ENCODE data around the gene CARNS1. TPM values are rescaled to one million over a fixed set of nuclear protein-coding genes. Genes with fewer than 3 reads are reported as not detected.

The CARNS1 gene
- total RNA-seq, 2 experiments from 2014 or later: 9.9 to 10.0 TPM

DNA sequence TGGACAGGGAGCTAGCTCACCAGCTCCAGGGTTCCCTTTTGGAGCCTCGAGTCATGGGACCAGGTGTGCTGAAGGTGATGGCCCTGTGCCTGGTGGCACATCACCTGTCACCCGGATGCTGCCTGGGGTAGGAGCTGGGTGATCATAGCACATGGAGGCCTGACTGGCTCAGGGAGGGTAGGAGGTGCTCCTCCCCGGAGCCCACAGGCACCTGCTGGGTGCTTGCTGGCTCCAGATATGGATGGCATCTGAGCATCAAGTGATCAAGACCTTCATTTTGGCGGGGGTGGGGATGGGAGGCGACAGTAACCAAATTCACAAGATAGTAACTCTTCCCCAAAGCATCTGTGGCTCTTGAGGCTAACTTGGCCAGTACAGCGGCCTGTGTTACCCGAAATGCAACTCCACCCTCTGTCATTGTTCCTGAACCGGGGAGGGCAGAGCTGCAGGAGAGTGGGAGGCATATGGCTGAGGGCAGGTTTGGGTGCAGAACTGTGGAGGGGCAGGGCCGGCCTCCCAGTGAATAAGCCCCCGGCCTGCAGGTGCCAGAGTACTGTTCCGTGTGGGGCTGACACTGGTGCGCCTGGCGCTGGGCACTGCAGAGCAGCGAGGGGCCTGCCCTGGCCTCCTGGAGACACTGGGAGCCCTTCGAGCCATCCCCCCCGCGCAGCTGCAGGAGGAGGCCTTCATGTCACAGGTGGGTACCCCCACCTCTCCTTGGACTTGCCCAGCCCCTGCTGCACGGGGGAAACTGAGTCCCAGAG, 6.9 kb upstream of the CARNS1 start:
- H3K27ac Mint-ChIP-seq: peak overlapping the region; percentile 98
- ATAC-seq (ENCODE audit: poor library complexity) (peak; percentile 19), DNase-seq (peak in 4 of 14 experiments; percentile 37 to 60 (median 54))
- peaks cover 94% of the 10 kb centered on the region for H3K4me1 Mint-ChIP-seq (ENCODE audit: low read depth)
- Histone ChIP-seq H3K36me3 (ENCODE audit: insufficient read depth, low read length) (peaks cover 48% of the 10 kb centered on the region), H3K4me1 (ENCODE audit: insufficient read depth, low read length) (peaks cover 92% of the 10 kb centered on the region), H3K27me3 (ENCODE audit: control insufficient read depth in 1 of 2, insufficient read depth in 2 of 2, low read length in 2 of 2) (no peaks in the 10 kb centered on the region), H3K4me3 (ENCODE audit: low read length) (peak overlapping the region; percentile 100), H3K9me3 (ENCODE audit: control insufficient read depth in 1 of 2, insufficient read depth in 1 of 2, low read length in 2 of 2) (no peaks in the 10 kb centered on the region), H3K27ac (ENCODE audit: low read depth in 1 of 2, low read length in 2 of 2) (peak overlapping the region; percentile 65 to 84)
- H3K9me3 Mint-ChIP-seq: no peaks in the 10 kb centered on the region
- peak overlapping the region; percentile 88 for H3K4me3 Mint-ChIP-seq
- intact Hi-C loops (cut with DNase I, micrococcal nuclease): loop anchor here in 1 of 2 experiments (2.0 kb wide), 1 partner anchor 28 kb away; the partner anchor contains the start of gene PTPRCAP
- CTCF ChIA-PET: interaction anchor here (1.2 to 1.9 kb wide), 4 partner anchors 9 to 64 kb away, joined by 3 to 6 read pairs (median 4); partner anchors contain the start of genes PTPRCAP and RAD9A
- H3K36me3 Mint-ChIP-seq (ENCODE audit: low read depth): peaks cover 51% of the 10 kb centered on the region
- TF ChIP-seq, protein P1, sequence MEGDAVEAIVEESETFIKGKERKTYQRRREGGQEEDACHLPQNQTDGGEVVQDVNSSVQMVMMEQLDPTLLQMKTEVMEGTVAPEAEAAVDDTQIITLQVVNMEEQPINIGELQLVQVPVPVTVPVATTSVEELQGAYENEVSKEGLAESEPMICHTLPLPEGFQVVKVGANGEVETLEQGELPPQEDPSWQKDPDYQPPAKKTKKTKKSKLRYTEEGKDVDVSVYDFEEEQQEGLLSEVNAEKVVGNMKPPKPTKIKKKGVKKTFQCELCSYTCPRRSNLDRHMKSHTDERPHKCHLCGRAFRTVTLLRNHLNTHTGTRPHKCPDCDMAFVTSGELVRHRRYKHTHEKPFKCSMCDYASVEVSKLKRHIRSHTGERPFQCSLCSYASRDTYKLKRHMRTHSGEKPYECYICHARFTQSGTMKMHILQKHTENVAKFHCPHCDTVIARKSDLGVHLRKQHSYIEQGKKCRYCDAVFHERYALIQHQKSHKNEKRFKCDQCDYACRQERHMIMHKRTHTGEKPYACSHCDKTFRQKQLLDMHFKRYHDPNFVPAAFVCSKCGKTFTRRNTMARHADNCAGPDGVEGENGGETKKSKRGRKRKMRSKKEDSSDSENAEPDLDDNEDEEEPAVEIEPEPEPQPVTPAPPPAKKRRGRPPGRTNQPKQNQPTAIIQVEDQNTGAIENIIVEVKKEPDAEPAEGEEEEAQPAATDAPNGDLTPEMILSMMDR (IDR thresholded peaks at IDR 0.05): no peak
- no peaks in the 10 kb centered on the region for H3K27me3 Mint-ChIP-seq
- POLR2A ChIA-PET: interaction anchor here (0.6 to 3.5 kb wide), 23 partner anchors 8 to 180 kb away, joined by 3 to 136 read pairs (median 8); partner anchors contain the start of genes AIP, CORO1B, PITPNM1 and POLD4

DNA sequence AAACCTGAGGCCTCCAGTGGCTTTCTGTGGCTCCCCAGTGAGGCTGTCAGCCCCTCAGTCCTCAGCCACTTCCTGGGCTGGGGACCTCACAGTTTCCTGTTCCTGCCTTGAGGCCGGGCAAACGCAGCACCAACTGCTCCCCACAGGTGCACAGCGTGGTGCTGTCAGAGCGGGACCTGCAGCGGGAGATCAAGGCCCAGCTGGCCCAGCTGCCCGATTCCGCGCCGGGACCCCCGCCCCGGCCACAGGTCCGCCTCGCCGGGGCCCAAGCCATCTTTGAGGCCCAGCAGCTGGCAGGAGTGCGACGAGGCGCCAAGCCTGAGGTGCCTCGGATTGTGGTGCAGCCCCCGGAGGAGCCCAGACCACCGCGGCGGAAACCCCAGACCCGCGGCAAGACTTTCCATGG, 6.2 kb upstream of the CARNS1 start:
- Histone ChIP-seq H3K9me3 (ENCODE audit: control insufficient read depth in 1 of 2, insufficient read depth in 1 of 2, low read length in 2 of 2) (no peaks in the 10 kb centered on the region), H3K36me3 (ENCODE audit: insufficient read depth, low read length) (peaks cover 48% of the 10 kb centered on the region), H3K27ac (ENCODE audit: low read depth in 1 of 2, low read length in 2 of 2) (peak overlapping the region; percentile 75 to 84), H3K4me3 (ENCODE audit: low read length) (peak overlapping the region; percentile 100), H3K4me1 (ENCODE audit: insufficient read depth, low read length) (peaks cover 98% of the 10 kb centered on the region), H3K27me3 (ENCODE audit: control insufficient read depth in 1 of 2, insufficient read depth in 2 of 2, low read length in 2 of 2) (no peaks in the 10 kb centered on the region)
- DNase-seq (peak in 13 of 14 experiments; percentile 45 to 92 (median 76)), ATAC-seq (ENCODE audit: poor library complexity) (peak; percentile 62)
- no peaks in the 10 kb centered on the region for H3K27me3 Mint-ChIP-seq
- intact Hi-C loops (cut with DNase I, micrococcal nuclease): loop anchor here in 1 of 2 experiments (2.0 kb wide), 1 partner anchor 28 kb away; the partner anchor contains the start of gene PTPRCAP
- no peaks in the 10 kb centered on the region for H3K9me3 Mint-ChIP-seq
- TF ChIP-seq, protein P1 (IDR thresholded peaks at IDR 0.05): no peak
- H3K4me3 Mint-ChIP-seq: peak overlapping the region; percentile 88
- H3K4me1 Mint-ChIP-seq (ENCODE audit: low read depth): peaks cover 91% of the 10 kb centered on the region
- POLR2A ChIA-PET: interaction anchor here (0.7 to 3.5 kb wide), 19 partner anchors 9 to 138 kb away, joined by 3 to 136 read pairs (median 13); partner anchors contain the start of genes AIP, CORO1B, POLD4 and PTPRCAP
- H3K27ac Mint-ChIP-seq: peak overlapping the region; percentile 98
- CTCF ChIA-PET: interaction anchor here (1.2 to 1.3 kb wide), 2 partner anchors 8 to 29 kb away, joined by 3 to 6 read pairs; partner anchors contain the start of gene PTPRCAP
- H3K36me3 Mint-ChIP-seq (ENCODE audit: low read depth): peaks cover 46% of the 10 kb centered on the region

DNA sequence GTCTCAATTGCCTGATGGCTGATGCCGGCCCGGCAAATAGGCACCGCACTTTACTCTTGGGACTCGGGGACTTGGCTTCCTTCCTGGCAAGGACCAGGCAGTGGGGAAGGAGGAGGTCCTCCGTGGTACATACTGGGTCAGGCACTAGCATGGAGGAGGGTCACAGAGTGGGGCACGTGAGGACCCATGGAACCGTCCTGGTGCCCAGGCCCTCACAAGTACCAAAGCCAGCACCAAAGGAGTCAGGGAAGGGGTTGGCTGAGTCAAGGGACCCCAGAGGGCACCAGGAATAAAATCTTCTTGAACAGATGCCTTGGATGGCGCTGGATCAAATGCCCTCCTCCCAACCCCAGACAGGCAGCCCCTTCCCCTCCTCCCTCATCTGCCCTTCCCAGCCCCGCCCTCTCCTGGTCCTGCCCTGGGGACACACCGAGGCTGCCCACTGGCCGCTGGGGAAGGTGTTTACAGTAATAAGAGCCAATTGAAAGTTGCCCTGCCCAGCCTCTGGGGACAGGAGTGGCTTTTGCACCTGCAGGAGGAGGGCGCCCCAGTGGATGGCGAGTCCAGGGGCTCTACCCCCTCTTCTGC, 5.6 kb upstream of the CARNS1 start:
- ChIA-PET POLR2A (interaction anchor here (0.9 to 3.5 kb wide), 14 partner anchors 10 to 138 kb away, joined by 3 to 136 read pairs (median 14); partner anchors contain the start of genes AIP, CORO1B, POLD4 and PTPRCAP), CTCF (interaction anchor here (1.2 kb wide), 1 partner anchor 28 kb away, joined by 6 read pairs; the partner anchor contains the start of gene PTPRCAP)
- Histone ChIP-seq H3K9me3 (ENCODE audit: control insufficient read depth in 1 of 2, insufficient read depth in 1 of 2, low read length in 2 of 2) (no peaks in the 10 kb centered on the region), H3K4me1 (ENCODE audit: insufficient read depth, low read length) (peaks cover 100% of the 10 kb centered on the region), H3K27ac (ENCODE audit: low read depth in 1 of 2, low read length in 2 of 2) (peak overlapping the region; percentile 75 to 84), H3K27me3 (ENCODE audit: control insufficient read depth in 1 of 2, insufficient read depth in 2 of 2, low read length in 2 of 2) (no peaks in the 10 kb centered on the region), H3K4me3 (ENCODE audit: low read length) (peak overlapping the region; percentile 100), H3K36me3 (ENCODE audit: insufficient read depth, low read length) (peaks cover 48% of the 10 kb centered on the region)
- Mint-ChIP-seq H3K27ac (peak overlapping the region; percentile 98), H3K4me1 (ENCODE audit: low read depth) (peaks cover 86% of the 10 kb centered on the region), H3K4me3 (peak overlapping the region; percentile 86), H3K9me3 (no peaks in the 10 kb centered on the region), H3K36me3 (ENCODE audit: low read depth) (peaks cover 40% of the 10 kb centered on the region), H3K27me3 (no peaks in the 10 kb centered on the region)
- DNase-seq: peak in 1 of 14 experiments; percentile 42
- ATAC-seq (ENCODE audit: poor library complexity): no peak
- TF ChIP-seq, protein P1 (IDR thresholded peaks at IDR 0.05): no peak
- intact Hi-C loops (cut with DNase I, micrococcal nuclease): loop anchor here in 1 of 2 experiments (2.0 kb wide), 1 partner anchor 27 kb away; the partner anchor contains the start of gene PTPRCAP
